Heart left ventricle (tissue), 16 donors: ENCODE measurements around the gene DGKB. TPM values are rescaled to one million over a fixed set of nuclear protein-coding genes. Genes with fewer than 3 reads are reported as not detected.

ENCODE experiments used
- ATAC-seq, 4 donors: fragments of 200-7000 bp; cut with Tn5 transposase; one replicate each; pipeline ENCODE4 v1.9.1; 2020 to 2022; ENCODE audit warnings: moderate library complexity in 4 of 4, mild to moderate bottlenecking in 3 of 4, moderate number of reproducible peaks in 1 of 4
- DNase-seq, 5 donors: peaks; one replicate each; pipeline ENCODE4 v3.0.0-alpha.2; 2020
- H3K27ac ChIP-seq, 12 donors: fragments of 200-600 bp; sonication (generic) in 4 of 12; one replicate each; pipeline versions ENCODE4 v1.5.0 to v1.8.0; 2016 to 2022; ENCODE audit warnings: mild to moderate bottlenecking in 2 of 12
- H3K27me3 ChIP-seq, 9 donors: fragments of 200-600 bp; sonication (generic) in 2 of 9; one replicate each; pipeline versions ENCODE4 v1.5.1 to v1.8.0; 2016 to 2022; ENCODE audit warnings: mild to moderate bottlenecking in 3 of 9
- H3K36me3 ChIP-seq, 9 donors: fragments of 200-600 bp; sonication (generic) in 2 of 9; one replicate each; pipeline versions ENCODE4 v1.5.0 to v1.8.0; 2018 to 2022; ENCODE audit warnings: mild to moderate bottlenecking in 2 of 9
- H3K4me1 ChIP-seq, 12 donors: fragments of 200-600 bp; sonication (generic) in 4 of 12; one replicate each; pipeline versions ENCODE4 v1.5.0 to v1.8.0; 2016 to 2022; ENCODE audit warnings: mild to moderate bottlenecking in 3 of 12
- H3K4me3 ChIP-seq, 12 donors: fragments of 200-600 bp; sonication (generic) in 4 of 12; one replicate each; pipeline versions ENCODE4 v1.5.0 to v1.8.0; 2017 to 2022; ENCODE audit warnings: mild to moderate bottlenecking in 9 of 12, moderate library complexity in 4 of 12
- H3K9me3 ChIP-seq, 12 donors: fragments of 200-600 bp; sonication (generic) in 4 of 12; one replicate each; pipeline versions ENCODE4 v1.5.0 to v1.8.0; 2016 to 2022; ENCODE audit warnings: mild to moderate bottlenecking in 1 of 12
- POLR2A ChIP-seq, 2 donors: fragments of 450-650 bp; IDR thresholded peaks; one replicate each; pipeline ENCODE4 v1.6.1; 2017; ENCODE audit warnings: antibody characterized with exemption in 2 of 2, mild to moderate bottlenecking in 2 of 2, moderate library complexity in 2 of 2
- WGBS, 4 donors: extraction: QIAGEN DNeasy Blood & Tissue Kit in 2 of 4; methylation state at CpG; one replicate each; pipeline versions ENCODE4 v1.1.5 to v1.1.7; 2013 to 2018; 5-methylcytosine and 5-hydroxymethylcytosine counted together
- intact Hi-C, 10 donors: fragments of 100-400 bp; cut with DNase I; formaldehyde crosslinking; loops; one replicate each; pipeline versions ENCODE4 v1.11.1 to v1.14.2; 2022
- polyA plus RNA-seq, 2 donors: library from polyadenylated mRNA; stranded (reverse); fragments of 200-250 nt; gene quantifications; one replicate each; pipeline ENCODE4 v1.2.3, GENCODE V29; 2013
- total RNA-seq, 9 donors: library from RNA; depleted of rRNA in 2 of 9; stranded (reverse); fragments of >200 nt in 2 of 9; fragmentation: NEBNext Ultra II Directional in 3 of 9; extraction: Animal tissue kit (Norgen Biotek cat#: 25700) in 3 of 9; gene quantifications; one replicate each; pipeline versions ENCODE4 v1.1.0 to v1.2.4, GENCODE V29; 2016 to 2023
- TF ChIP-seq, protein P1 (sequence below), 12 donors: fragments of 200-600 bp; sonication (generic) in 4 of 12; IDR thresholded peaks; one replicate each; pipeline versions ENCODE4 v1.5.0 to v1.8.0; 2018 to 2022; ENCODE audit warnings: antibody characterized with exemption in 12 of 12, mild to moderate bottlenecking in 5 of 12
- donor health status: ischemic (EF 13 %, LVEDD 7.1; RV severe dilation, severe dysfunction).
- donor health status: healthy with polysubstance abuse.
- donor health status: DM: no; HTN: yes; CAD: no.
- donor health status: DM: no; HTN: no; CAD: no.
- donor health status: ischemic (EF 25% LVEDD 6.9; RV normal size, moderate dysfunction).
- donor health status: ischemic (EF 25% LVEDD 5.7; RV mildly dilated, moderate dysfunction).
- donor health status: healthy.
- donor health status: DM: yes; HTN: yes; CAD: no.
- donor health status: ischemic (EF 35%, LVEDD 5.7; RV mildly dilated, moderate dysfunction).
- donor health status: nonischemic (EF 11% LVEDD 7.7; RV severe dilation, severe dysfunction).
- donor health status: DM: yes; HTN: yes; CAD: no.
- donor health status: PGD.
- donor health status: ischemic (EF 29% LVEDD 5.4; RV normal size, mild dysfunction).
- donor health status: nonischemic (EF 23%, LVEDD 6.1; RV moderate dilation, normal function).

Gene DGKB
- total and polyA plus RNA-seq, 11 donors: 0.08 to 1.6 (median 0.47) TPM; not detected in 1

GRCh38 chr7:14438366-14438765 lies 464.2 kb downstream of the DGKB start:
- 60 to 73% (median 66%) methylated on average over 2 of the region's 2 CpGs for WGBS, 4 donors
- no peak for DNase-seq
- H3K4me1 ChIP-seq: no peaks in the 10 kb centered on the region
- H3K36me3 ChIP-seq: no peaks in the 10 kb centered on the region
- ATAC-seq: no peak
- TF ChIP-seq, protein P1, sequence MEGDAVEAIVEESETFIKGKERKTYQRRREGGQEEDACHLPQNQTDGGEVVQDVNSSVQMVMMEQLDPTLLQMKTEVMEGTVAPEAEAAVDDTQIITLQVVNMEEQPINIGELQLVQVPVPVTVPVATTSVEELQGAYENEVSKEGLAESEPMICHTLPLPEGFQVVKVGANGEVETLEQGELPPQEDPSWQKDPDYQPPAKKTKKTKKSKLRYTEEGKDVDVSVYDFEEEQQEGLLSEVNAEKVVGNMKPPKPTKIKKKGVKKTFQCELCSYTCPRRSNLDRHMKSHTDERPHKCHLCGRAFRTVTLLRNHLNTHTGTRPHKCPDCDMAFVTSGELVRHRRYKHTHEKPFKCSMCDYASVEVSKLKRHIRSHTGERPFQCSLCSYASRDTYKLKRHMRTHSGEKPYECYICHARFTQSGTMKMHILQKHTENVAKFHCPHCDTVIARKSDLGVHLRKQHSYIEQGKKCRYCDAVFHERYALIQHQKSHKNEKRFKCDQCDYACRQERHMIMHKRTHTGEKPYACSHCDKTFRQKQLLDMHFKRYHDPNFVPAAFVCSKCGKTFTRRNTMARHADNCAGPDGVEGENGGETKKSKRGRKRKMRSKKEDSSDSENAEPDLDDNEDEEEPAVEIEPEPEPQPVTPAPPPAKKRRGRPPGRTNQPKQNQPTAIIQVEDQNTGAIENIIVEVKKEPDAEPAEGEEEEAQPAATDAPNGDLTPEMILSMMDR (IDR thresholded peaks at IDR 0.05): no peak
- TF ChIP-seq POLR2A (IDR thresholded peaks at IDR 0.05): no peak
- H3K4me3 ChIP-seq: no peak overlapping the region
- H3K27me3 ChIP-seq: no peaks in the 10 kb centered on the region
- intact Hi-C loops: no loop called here
- peaks cover 0 to 3% (median 0%) of the 10 kb centered on the region in 12 donors for H3K9me3 ChIP-seq
- H3K27ac ChIP-seq: no peak overlapping the region

GRCh38 chr7:14436878-14437277 lies 465.7 kb downstream of the DGKB start:
- ATAC-seq (no peak), DNase-seq (no peak)
- Histone ChIP-seq H3K27ac (no peak overlapping the region), H3K27me3 (no peaks in the 10 kb centered on the region), H3K4me1 (no peaks in the 10 kb centered on the region), H3K4me3 (no peak overlapping the region), H3K9me3 (peaks cover 0 to 3% (median 0%) of the 10 kb centered on the region in 12 donors), H3K36me3 (no peaks in the 10 kb centered on the region)
- intact Hi-C loops: no loop called here
- no peak for TF ChIP-seq POLR2A (IDR thresholded peaks at IDR 0.05)
- TF ChIP-seq, protein P1 (IDR thresholded peaks at IDR 0.05): no peak
- 66 to 87% (median 79%) methylated on average over 2 of the region's 2 CpGs for WGBS, 4 donors

- ATAC-seq (peak in 1 of 4 donors; percentile 20), DNase-seq (no peak)
- WGBS, 4 donors: 39 to 60% (median 56%) methylated on average over 2 of the region's 2 CpGs
- H3K9me3 ChIP-seq: peaks cover 0 to 3% (median 0%) of the 10 kb centered on the region in 12 donors
- TF ChIP-seq, protein P1 (IDR thresholded peaks at IDR 0.05): no peak
- TF ChIP-seq POLR2A (IDR thresholded peaks at IDR 0.05): no peak
- H3K27me3 ChIP-seq: no peaks in the 10 kb centered on the region
- no peak overlapping the region for H3K4me3 ChIP-seq
- no peak overlapping the region for H3K27ac ChIP-seq
- H3K36me3 ChIP-seq: no peaks in the 10 kb centered on the region
- H3K4me1 ChIP-seq: no peaks in the 10 kb centered on the region
- intact Hi-C loops: no loop called here
Measured at GRCh38 chr7:14432924-14433323, 469.6 kb downstream of the DGKB start.

- no peak for DNase-seq
- H3K27ac ChIP-seq: no peak overlapping the region
- H3K27me3 ChIP-seq: no peaks in the 10 kb centered on the region
- H3K4me3 ChIP-seq: no peak overlapping the region
- no peak for TF ChIP-seq POLR2A (IDR thresholded peaks at IDR 0.05)
- TF ChIP-seq, protein P1 (IDR thresholded peaks at IDR 0.05): no peak
- intact Hi-C loops: no loop called here
- H3K36me3 ChIP-seq: no peaks in the 10 kb centered on the region
- H3K9me3 ChIP-seq: peaks cover 0 to 12% (median 2%) of the 10 kb centered on the region in 12 donors
- WGBS, 4 donors: 75 to 92% (median 88%) methylated on average over 3 of the region's 3 CpGs
- no peaks in the 10 kb centered on the region for H3K4me1 ChIP-seq
- no peak for ATAC-seq
Measured at GRCh38 chr7:14430926-14431325, 471.6 kb downstream of the DGKB start.
